Astrocyte (in vitro differentiated cells and primary cell): ENCODE measurements around the gene F11. TPM values are rescaled to one million over a fixed set of nuclear protein-coding genes. Genes with fewer than 3 reads are reported as not detected.

Experiments used
- DNase-seq: peaks from one replicate; pipeline ENCODE4 v3.0.0-alpha.2; 2010; ENCODE audit warnings: low read depth
- FAIRE-seq: peaks from 2 replicates; lab custom pipeline; 2011; peaks lifted over from hg19 to GRCh38; lab: Jason Lieb, UNC
- H2AFZ ChIP-seq: 2 replicates; pipeline ENCODE4 v1.6.0; 2012; ENCODE audit warnings: low read depth, low read length, inconsistent platforms
- H3K27ac ChIP-seq: 2 replicates; pipeline ENCODE4 v1.5.1; 2011; ENCODE audit warnings: low read depth, low read length, inconsistent platforms
- H3K27me3 ChIP-seq: 2 replicates; pipeline ENCODE4 v1.6.0; 2011; ENCODE audit warnings: low read length, inconsistent platforms; ENCODE audit not compliant: insufficient read depth
- H3K36me3 ChIP-seq: 2 replicates; pipeline ENCODE4 v1.5.1; 2011; ENCODE audit warnings: low read length, inconsistent platforms; ENCODE audit not compliant: insufficient read depth
- H3K4me1 ChIP-seq: 2 replicates; pipeline ENCODE4 v1.5.1; 2011; ENCODE audit warnings: low read length, inconsistent platforms; ENCODE audit not compliant: insufficient read depth
- H3K4me2 ChIP-seq: 2 replicates; pipeline ENCODE4 v1.6.0; 2012; ENCODE audit warnings: low read length, inconsistent platforms
- H3K4me3 ChIP-seq: 2 replicates; pipeline ENCODE4 v1.5.1; 2011; ENCODE audit warnings: low read depth, mild to moderate bottlenecking, low read length, inconsistent platforms; ENCODE audit not compliant: insufficient read depth
- H3K79me2 ChIP-seq: 2 replicates; pipeline ENCODE4 v1.6.0; 2012; ENCODE audit warnings: mild to moderate bottlenecking, low read length, inconsistent platforms; ENCODE audit not compliant: insufficient read depth
- H3K9ac ChIP-seq: 2 replicates; pipeline ENCODE4 v1.6.0; 2012; ENCODE audit warnings: mild to moderate bottlenecking, low read length, inconsistent platforms
- H3K9me3 ChIP-seq: 2 replicates; pipeline ENCODE4 v1.5.1; 2012; ENCODE audit warnings: low read depth, mild to moderate bottlenecking, low read length, inconsistent platforms; ENCODE audit not compliant: insufficient read depth
- H4K20me1 ChIP-seq: 2 replicates; pipeline ENCODE4 v1.6.0; 2012; ENCODE audit warnings: low read length, inconsistent platforms; ENCODE audit not compliant: insufficient read depth
- H3K27ac Mint-ChIP-seq: one replicate; pipeline ENCODE4 v1.8.0; 2021; ENCODE audit warnings: mild to moderate bottlenecking, mixed read lengths; ENCODE audit not compliant: unreplicated experiment
- H3K27me3 Mint-ChIP-seq: one replicate; pipeline ENCODE4 v1.8.0; 2021; ENCODE audit warnings: low read depth, mixed read lengths; ENCODE audit not compliant: unreplicated experiment
- H3K36me3 Mint-ChIP-seq: one replicate; pipeline ENCODE4 v1.8.0; 2021; ENCODE audit warnings: low read depth, mixed read lengths; ENCODE audit not compliant: unreplicated experiment
- H3K4me1 Mint-ChIP-seq: one replicate; pipeline ENCODE4 v1.8.0; 2021; ENCODE audit warnings: low read depth, mixed read lengths; ENCODE audit not compliant: unreplicated experiment
- H3K4me3 Mint-ChIP-seq: one replicate; pipeline ENCODE4 v1.8.0; 2021; ENCODE audit warnings: mild to moderate bottlenecking, moderate library complexity, mixed read lengths; ENCODE audit not compliant: unreplicated experiment
- H3K9me3 Mint-ChIP-seq: one replicate; pipeline ENCODE4 v1.8.0; 2021; ENCODE audit warnings: mild to moderate bottlenecking, mixed read lengths; ENCODE audit not compliant: unreplicated experiment
- EZH2 ChIP-seq: IDR thresholded peaks from 2 replicates; pipeline ENCODE4 v1.6.1; 2012; ENCODE audit warnings: mild to moderate bottlenecking, low read length, inconsistent platforms; ENCODE audit not compliant: insufficient read depth
- total RNA-seq: library from RNA; stranded (reverse); gene quantifications from 2 replicates; pipeline ENCODE4 v1.2.1, GENCODE V29; 2021
- TF ChIP-seq, protein P1 (sequence below): IDR thresholded peaks from 2 replicates; pipeline ENCODE4 v1.5.1; 2011; ENCODE audit warnings: low read depth, mild to moderate bottlenecking, inconsistent platforms, low read length, moderate library complexity; ENCODE audit not compliant: insufficient read depth

Gene F11
- total RNA-seq, 1 donor from 2014 or later: not detected

DNA sequence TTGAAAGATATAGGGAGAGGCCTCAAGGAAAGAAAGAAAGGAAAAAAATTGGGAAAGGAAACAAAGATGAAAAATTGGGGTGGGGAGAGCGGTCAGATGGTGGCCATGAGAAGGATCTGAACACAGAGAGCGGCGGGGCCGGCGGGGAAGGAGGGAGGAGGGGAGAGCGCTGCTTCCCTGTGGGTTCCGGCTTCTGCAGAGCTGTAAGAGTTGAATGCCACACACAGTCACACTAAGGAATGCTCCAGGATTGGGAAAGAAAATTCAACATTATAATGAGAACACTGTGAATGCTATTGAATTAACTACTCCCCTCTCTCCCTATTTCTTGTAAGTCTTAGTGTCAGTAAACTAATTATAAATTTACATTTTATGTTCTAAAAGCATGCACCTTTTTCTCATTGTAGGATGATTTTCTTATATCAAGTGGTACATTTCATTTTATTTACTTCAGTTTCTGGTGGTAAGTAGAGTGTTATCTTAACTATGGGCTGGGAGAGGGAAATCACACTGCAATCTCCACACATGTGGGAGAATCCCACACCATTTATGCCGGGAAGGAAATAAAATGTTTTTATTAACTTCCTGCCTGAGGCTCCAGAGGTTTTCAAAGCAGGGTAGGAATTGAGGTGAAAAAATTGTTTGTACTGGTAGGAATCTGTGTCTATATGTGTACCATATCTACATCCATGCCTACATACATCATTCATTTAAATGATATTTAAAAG is 904 bp downstream of the F11 start:
- peak overlapping the region; percentile 80 for H3K4me3 Mint-ChIP-seq
- Histone ChIP-seq H3K4me3 (no peak overlapping the region), H3K4me2 (peak overlapping the region; percentile 58), H3K79me2 (no peaks in the 10 kb centered on the region), H3K4me1 (no peaks in the 10 kb centered on the region), H3K9me3 (no peaks in the 10 kb centered on the region), H4K20me1 (no peaks in the 10 kb centered on the region), H3K27me3 (peaks cover 4% of the 10 kb centered on the region), H3K27ac (no peak overlapping the region), H3K36me3 (no peaks in the 10 kb centered on the region), H3K9ac (no peak overlapping the region), H2AFZ (no peak overlapping the region)
- peaks cover 14% of the 10 kb centered on the region for H3K4me1 Mint-ChIP-seq
- no peaks in the 10 kb centered on the region for H3K36me3 Mint-ChIP-seq
- H3K9me3 Mint-ChIP-seq: no peaks in the 10 kb centered on the region
- no peaks in the 10 kb centered on the region for H3K27me3 Mint-ChIP-seq
- FAIRE-seq (no peak), DNase-seq (no peak)
- TF ChIP-seq, protein P1, sequence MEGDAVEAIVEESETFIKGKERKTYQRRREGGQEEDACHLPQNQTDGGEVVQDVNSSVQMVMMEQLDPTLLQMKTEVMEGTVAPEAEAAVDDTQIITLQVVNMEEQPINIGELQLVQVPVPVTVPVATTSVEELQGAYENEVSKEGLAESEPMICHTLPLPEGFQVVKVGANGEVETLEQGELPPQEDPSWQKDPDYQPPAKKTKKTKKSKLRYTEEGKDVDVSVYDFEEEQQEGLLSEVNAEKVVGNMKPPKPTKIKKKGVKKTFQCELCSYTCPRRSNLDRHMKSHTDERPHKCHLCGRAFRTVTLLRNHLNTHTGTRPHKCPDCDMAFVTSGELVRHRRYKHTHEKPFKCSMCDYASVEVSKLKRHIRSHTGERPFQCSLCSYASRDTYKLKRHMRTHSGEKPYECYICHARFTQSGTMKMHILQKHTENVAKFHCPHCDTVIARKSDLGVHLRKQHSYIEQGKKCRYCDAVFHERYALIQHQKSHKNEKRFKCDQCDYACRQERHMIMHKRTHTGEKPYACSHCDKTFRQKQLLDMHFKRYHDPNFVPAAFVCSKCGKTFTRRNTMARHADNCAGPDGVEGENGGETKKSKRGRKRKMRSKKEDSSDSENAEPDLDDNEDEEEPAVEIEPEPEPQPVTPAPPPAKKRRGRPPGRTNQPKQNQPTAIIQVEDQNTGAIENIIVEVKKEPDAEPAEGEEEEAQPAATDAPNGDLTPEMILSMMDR: no peak
- no peak for TF ChIP-seq EZH2
- peak overlapping the region; percentile 97 for H3K27ac Mint-ChIP-seq

- H3K4me2 ChIP-seq: no peak overlapping the region
- no peak for FAIRE-seq
- H3K4me3 Mint-ChIP-seq: no peak overlapping the region
Observed at GRCh38 chr4:186271081-186271678, 5.2 kb downstream of the F11 start.

More at GRCh38 chr4:186271081-186271678, 5.2 kb downstream of the F11 start:
- Histone ChIP-seq H2AFZ (no peak overlapping the region), H3K79me2 (no peaks in the 10 kb centered on the region), H4K20me1 (no peaks in the 10 kb centered on the region), H3K27ac (no peak overlapping the region), H3K4me3 (no peak overlapping the region), H3K9me3 (no peaks in the 10 kb centered on the region), H3K4me1 (no peaks in the 10 kb centered on the region), H3K36me3 (no peaks in the 10 kb centered on the region), H3K9ac (no peak overlapping the region), H3K27me3 (peaks cover 4% of the 10 kb centered on the region)
- H3K9me3 Mint-ChIP-seq: no peaks in the 10 kb centered on the region
- H3K36me3 Mint-ChIP-seq: no peaks in the 10 kb centered on the region
- H3K27ac Mint-ChIP-seq: no peak overlapping the region
- no peaks in the 10 kb centered on the region for H3K27me3 Mint-ChIP-seq
- peaks cover 9% of the 10 kb centered on the region for H3K4me1 Mint-ChIP-seq
- TF ChIP-seq, protein P1: no peak
- DNase-seq: no peak
